Bronchial epithelial cell (primary cell): ENCODE measurements around the gene ABCA4. TPM values are rescaled to one million over a fixed set of nuclear protein-coding genes. Genes with fewer than 3 reads are reported as not detected.
A peak's percentile ranks its signal among the peaks of the same experiment; 100 is the strongest.

Source experiments
- DNase-seq: peaks from one replicate; pipeline ENCODE4 v3.0.0-alpha.2; 2010; ENCODE audit warnings: low read depth
- FAIRE-seq: peaks from 2 replicates; lab custom pipeline; 2011; peaks lifted over from hg19 to GRCh38; lab: Jason Lieb, UNC
- H3K27me3 ChIP-seq: 2 replicates; pipeline ENCODE4 v1.5.1; 2011; ENCODE audit warnings: low read length; ENCODE audit not compliant: control insufficient read depth, insufficient read depth
- H3K36me3 ChIP-seq: 2 replicates; pipeline ENCODE4 v1.5.1; 2011; ENCODE audit warnings: low read length; ENCODE audit not compliant: control insufficient read depth, insufficient read depth
- H3K4me3 ChIP-seq: 2 replicates; pipeline ENCODE4 v1.5.1; 2011; ENCODE audit warnings: mild to moderate bottlenecking, low read depth, low read length, control low read depth
- total RNA-seq: library from RNA; depleted of rRNA; stranded (reverse); fragments of >200 nt; gene quantifications from 2 replicates; pipeline ENCODE4 v1.2.1, GENCODE V29; 2014
- TF ChIP-seq, protein P1 (sequence below): IDR thresholded peaks from 2 replicates; pipeline ENCODE4 v1.5.1; 2011; ENCODE audit warnings: mild to moderate bottlenecking, moderate library complexity, low read length, control low read depth, inconsistent platforms; ENCODE audit not compliant: insufficient read depth, severe bottlenecking

The ABCA4 gene
- total RNA-seq, 1 donor from 2014 or later = under 0.01 TPM

DNA sequence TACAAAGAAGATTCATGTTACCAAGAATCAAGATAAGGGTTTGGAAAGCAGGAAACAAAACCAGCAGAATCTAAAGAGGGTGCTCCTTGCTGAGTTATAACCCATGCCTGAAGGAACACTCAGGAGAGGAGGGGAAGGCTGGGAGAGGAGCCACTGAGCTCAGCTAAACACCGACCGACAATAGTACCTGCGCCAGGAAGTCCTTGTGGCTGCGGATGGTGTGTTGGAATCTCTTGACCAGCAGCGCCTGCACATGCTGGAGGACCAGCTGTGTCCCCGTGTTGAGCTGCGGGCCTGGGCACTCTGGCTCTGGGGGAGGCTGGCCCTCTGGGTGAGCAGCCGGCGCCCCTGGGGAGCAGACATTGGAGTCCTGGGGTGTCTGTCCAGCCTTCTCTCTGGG lies 89.4 kb downstream of the ABCA4 start:
- no peak overlapping the region for H3K4me3 ChIP-seq
- TF ChIP-seq, protein P1, sequence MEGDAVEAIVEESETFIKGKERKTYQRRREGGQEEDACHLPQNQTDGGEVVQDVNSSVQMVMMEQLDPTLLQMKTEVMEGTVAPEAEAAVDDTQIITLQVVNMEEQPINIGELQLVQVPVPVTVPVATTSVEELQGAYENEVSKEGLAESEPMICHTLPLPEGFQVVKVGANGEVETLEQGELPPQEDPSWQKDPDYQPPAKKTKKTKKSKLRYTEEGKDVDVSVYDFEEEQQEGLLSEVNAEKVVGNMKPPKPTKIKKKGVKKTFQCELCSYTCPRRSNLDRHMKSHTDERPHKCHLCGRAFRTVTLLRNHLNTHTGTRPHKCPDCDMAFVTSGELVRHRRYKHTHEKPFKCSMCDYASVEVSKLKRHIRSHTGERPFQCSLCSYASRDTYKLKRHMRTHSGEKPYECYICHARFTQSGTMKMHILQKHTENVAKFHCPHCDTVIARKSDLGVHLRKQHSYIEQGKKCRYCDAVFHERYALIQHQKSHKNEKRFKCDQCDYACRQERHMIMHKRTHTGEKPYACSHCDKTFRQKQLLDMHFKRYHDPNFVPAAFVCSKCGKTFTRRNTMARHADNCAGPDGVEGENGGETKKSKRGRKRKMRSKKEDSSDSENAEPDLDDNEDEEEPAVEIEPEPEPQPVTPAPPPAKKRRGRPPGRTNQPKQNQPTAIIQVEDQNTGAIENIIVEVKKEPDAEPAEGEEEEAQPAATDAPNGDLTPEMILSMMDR = no peak

DNA sequence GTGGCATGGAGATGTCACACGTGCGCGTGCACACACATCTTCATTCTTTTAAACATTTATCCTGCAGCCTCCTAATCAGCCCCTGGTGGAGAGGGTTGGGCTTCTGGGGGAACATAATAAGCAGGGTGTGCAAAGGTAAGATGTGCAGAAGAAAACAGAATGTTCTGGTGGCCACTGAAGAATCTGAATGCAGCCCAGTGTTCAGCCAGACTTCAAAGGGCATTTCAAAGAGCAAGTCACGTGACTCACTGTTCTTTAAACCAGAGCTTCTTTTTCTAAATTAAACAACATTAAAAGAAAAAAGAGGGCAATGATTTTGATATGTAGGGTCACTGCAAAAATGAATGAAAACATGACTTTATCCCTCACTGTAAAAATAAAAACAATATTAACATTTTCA lies 89.8 kb downstream of the ABCA4 start:
- no peaks in the 10 kb centered on the region for H3K27me3 ChIP-seq
- H3K4me3 ChIP-seq = no peak overlapping the region
- no peak for DNase-seq
- no peak for FAIRE-seq
- H3K36me3 ChIP-seq = no peaks in the 10 kb centered on the region
- TF ChIP-seq, protein P1 = no peak

More for the DNA sequence above, 89.4 kb downstream of the ABCA4 start:
- no peak for FAIRE-seq
- no peaks in the 10 kb centered on the region for H3K27me3 ChIP-seq
- no peak for DNase-seq
- H3K36me3 ChIP-seq = no peaks in the 10 kb centered on the region

DNA sequence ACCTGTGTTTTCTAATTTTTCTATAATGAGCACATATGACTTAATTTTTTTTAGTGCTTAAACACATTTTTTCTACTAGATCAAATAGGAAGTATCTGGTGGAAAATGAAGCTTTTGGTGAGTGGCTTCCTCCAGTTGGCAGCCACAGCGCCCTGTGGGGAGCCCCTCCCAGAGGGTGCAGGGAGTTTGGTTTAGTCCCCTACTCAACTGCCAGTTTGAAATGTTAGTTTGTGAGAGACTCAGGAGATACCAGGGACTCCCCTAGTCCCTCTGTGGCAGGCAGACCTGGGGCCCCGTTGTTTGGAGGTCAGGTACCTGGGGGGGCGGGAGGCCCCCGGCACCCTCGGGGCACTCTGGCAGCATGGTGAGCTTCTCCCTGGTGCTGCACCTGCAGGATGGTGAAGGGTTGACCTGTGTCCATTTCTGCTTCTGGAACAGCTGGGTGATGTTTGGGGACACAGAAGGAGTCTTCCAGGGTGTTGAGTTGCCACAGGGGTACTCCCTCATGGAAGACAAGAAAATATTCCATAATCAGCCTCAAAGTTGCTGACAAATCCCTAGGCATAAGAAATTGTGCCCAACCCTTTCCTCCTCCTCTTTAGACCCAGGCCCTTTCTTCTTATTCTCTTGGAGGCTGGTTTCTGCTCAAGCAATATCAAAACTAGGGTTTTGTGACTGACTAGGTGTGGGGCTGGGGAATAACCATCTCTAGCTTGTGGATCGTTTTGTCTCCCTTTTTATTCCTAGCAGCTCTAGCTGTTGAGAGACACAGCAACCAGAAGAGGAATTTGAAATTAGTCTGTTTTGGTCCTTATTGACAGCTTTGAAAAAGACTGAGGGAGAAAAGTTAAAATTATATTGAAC lies 91.6 kb downstream of the ABCA4 start:
- DNase-seq (no peak), FAIRE-seq (no peak)
- TF ChIP-seq, protein P1 = no peak
- no peak overlapping the region for H3K4me3 ChIP-seq
- no peaks in the 10 kb centered on the region for H3K27me3 ChIP-seq
- H3K36me3 ChIP-seq = no peaks in the 10 kb centered on the region

DNA sequence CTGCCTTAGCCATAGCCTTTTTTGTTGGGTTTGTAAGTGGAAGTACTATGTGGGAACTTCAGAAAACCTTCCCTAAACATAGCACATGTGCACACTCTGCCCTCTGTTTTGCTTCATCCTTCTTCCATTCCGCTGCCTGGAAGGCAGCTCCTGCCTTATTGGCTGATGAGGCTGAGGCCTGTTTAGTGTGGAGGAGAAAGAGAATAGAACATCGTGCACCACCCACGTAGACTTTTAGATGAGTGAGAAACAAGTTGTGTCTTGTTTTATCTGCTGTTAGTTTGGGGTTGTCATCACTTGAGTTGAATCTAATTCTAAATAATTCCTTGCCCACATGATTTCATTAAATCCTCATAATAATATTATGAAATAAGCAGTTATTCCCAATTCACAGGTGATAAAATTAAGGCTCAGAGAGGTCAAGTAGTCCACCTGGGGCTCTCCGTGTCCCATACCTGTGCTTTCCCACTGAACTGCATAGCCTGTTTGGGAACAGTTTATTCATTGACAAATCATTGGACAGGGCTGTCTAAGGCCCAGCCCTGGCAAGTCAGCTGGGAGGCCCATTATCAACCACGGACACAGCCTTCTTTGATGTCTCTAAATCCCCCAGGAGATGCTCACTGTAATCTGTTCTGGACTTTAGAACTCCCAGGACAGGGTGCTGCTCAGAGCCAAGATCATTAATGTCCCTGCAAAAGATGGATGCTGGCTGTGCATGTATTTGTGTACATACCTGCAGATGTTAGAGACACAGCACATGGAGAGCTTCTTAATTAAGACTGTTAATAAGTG lies 93.0 kb downstream of the ABCA4 start:
- Histone ChIP-seq H3K4me3 (no peak overlapping the region), H3K27me3 (no peaks in the 10 kb centered on the region), H3K36me3 (no peaks in the 10 kb centered on the region)
- peak; percentile 64 for DNase-seq
- no peak for FAIRE-seq
- TF ChIP-seq, protein P1 = no peak

DNA sequence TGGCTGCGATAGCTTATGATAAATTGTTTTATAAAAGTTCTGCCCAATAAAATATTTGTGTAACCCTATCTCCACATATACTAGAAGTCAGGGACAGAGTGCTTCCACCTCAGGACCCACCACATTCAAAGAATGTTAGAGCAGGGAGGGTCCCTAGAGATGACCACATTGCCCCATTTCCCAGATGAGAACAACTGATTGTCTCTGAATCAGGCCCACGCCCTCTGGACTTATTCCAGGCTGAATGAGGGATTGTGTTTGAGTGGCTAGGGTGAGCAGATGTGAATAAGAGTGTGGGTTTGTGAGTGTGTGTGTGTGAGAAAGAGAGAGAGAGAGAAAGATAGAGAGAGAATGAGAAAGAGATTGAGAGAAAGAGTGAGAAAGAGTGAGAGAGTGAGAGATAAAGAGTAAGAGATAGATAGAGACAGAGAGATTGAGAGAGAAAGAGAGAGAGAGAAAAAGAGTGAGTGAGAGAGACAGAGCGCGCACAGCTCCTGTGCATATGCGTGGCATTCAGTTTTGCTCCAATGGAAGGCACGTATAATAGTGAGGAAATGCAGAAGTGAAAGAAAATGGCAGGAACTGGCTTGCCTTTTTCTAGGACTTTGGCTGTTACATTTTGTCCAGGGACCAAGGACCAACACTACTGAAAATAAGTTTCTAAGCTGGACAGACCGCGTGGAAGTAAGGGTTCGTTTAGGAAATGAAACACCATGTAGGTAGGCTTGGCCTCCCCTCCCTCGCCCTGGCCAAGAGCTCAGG lies 94.1 kb downstream of the ABCA4 start:
- TF ChIP-seq, protein P1 = no peak
- DNase-seq (no peak), FAIRE-seq (no peak)
- Histone ChIP-seq H3K4me3 (no peak overlapping the region), H3K36me3 (no peaks in the 10 kb centered on the region), H3K27me3 (no peaks in the 10 kb centered on the region)
